Testis (tissue), 2 donors: ENCODE results near the gene U2SURP.

Source experiments
- CTCF ChIP-seq, 3 experiments: fragments of 450-650 bp in 2 of 3; fragments of 200-600 bp in 1 of 3; sonication (generic) in 1 of 3; IDR thresholded peaks; one replicate each; pipeline ENCODE4 v1.5.1; 2016 to 2019; ENCODE audit warnings: antibody characterized with exemption in 3 of 3, mild to moderate bottlenecking in 2 of 3, moderate library complexity in 1 of 3
- POLR2A ChIP-seq: fragments of 450-650 bp; IDR thresholded peaks from one replicate; pipeline ENCODE4 v1.6.1; 2017; ENCODE audit warnings: antibody characterized with exemption, mild to moderate bottlenecking, moderate library complexity

GRCh38 chr3:143000528-143000927 is 842 bp upstream of the U2SURP start:
- TF ChIP-seq CTCF (IDR thresholded peaks at IDR 0.05) = no peak
- TF ChIP-seq POLR2A = no peak
